ENCODE results near the gene SFXN4.
A peak's percentile ranks its signal among the peaks of the same experiment; 100 is the strongest.
"Not testable (repeated sequence)": the region's sequence is repeated elsewhere in the genome, so short reads cannot be mapped to it uniquely, and the experiment has no call there.

SFXN4 gene

DNA sequence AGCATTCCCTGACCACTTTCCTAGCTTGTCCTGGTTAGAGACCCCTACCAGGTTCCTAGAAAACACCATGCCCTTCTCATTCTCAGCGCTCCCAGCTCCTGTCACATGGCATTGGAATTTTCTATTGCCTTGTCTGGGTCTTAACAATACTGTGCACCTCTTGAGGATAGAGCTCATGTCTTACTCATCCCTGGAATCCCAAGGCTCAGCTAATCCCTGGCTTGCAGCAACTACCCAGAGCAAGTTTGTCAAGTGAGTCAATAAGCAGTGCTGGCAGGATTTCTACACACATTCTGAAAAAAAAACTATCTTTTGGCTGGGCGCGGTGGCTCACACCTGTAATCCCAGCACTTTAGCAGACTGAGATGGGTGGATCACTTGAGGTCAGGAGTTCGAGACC lies 24.8 kb upstream of the SFXN4 start:
- Histone ChIP-seq H3K4me1 (ENCODE audit: insufficient read depth, low read length, poor library complexity, severe bottlenecking) (peaks cover 39% of the 10 kb centered on the region), H3K4me3 (ENCODE audit: low read length, poor library complexity, severe bottlenecking) (peak overlapping the region; percentile 41), H3F3A (ENCODE audit: low read depth) (no peaks in the 10 kb centered on the region), H3K36me3 (ENCODE audit: insufficient read depth, low read length) (no peaks in the 10 kb centered on the region), H3K9ac (ENCODE audit: low read depth, low read length, poor library complexity, severe bottlenecking) (peak overlapping the region; percentile 54), H2AFZ (ENCODE audit: low read length) (no peak overlapping the region), H3K79me2 (ENCODE audit: insufficient read depth, low read length) (no peaks in the 10 kb centered on the region), H3K4me2 (ENCODE audit: low read depth, low read length, poor library complexity, severe bottlenecking) (peak overlapping the region; percentile 67), H4K20me1 (ENCODE audit: insufficient read depth, low read length, poor library complexity, severe bottlenecking) (no peaks in the 10 kb centered on the region), H3K9me3 (ENCODE audit: insufficient read depth, low read depth, low read length) (no peaks in the 10 kb centered on the region), H3K27me3 (ENCODE audit: insufficient read depth, low read length, poor library complexity, severe bottlenecking) (no peaks in the 10 kb centered on the region), H3K9me2 (replicated peaks; ENCODE audit: low read depth, low read length) (no peaks in the 10 kb centered on the region)
- no peak for TF ChIP-seq EZH2phosphoT487 (IDR thresholded peaks at IDR 0.05; ENCODE audit: borderline replicate concordance)
- TF ChIP-seq, protein P1, sequence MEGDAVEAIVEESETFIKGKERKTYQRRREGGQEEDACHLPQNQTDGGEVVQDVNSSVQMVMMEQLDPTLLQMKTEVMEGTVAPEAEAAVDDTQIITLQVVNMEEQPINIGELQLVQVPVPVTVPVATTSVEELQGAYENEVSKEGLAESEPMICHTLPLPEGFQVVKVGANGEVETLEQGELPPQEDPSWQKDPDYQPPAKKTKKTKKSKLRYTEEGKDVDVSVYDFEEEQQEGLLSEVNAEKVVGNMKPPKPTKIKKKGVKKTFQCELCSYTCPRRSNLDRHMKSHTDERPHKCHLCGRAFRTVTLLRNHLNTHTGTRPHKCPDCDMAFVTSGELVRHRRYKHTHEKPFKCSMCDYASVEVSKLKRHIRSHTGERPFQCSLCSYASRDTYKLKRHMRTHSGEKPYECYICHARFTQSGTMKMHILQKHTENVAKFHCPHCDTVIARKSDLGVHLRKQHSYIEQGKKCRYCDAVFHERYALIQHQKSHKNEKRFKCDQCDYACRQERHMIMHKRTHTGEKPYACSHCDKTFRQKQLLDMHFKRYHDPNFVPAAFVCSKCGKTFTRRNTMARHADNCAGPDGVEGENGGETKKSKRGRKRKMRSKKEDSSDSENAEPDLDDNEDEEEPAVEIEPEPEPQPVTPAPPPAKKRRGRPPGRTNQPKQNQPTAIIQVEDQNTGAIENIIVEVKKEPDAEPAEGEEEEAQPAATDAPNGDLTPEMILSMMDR (conservative IDR thresholded peaks at IDR 0.05; ENCODE audit: low read length): no peak

DNA sequence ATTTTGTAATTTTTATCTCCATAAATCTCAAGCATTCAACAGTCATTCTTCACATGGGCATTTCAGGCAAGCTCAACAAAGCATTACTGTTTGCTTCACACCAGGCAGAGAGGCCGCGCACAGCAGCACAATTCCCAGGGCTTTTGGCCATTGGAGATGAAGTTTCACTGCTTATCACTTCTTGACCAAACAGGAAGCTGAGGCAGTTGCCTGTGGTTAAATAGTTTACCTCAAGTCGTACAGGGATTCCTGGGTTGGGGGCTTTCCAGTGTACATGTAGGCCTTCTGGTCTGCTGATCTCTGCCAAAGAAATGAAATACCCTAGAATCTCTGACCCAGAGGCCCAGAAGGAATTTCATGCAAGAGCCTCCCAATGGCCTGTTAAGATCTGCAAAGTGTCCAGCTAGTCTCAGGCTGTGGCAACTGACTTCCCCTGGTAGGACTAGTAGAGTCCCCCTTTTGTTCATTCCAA lies 24.3 kb upstream of the SFXN4 start:
- no peaks in the 10 kb centered on the region for H4K20me1 ChIP-seq (ENCODE audit: insufficient read depth, low read length, poor library complexity, severe bottlenecking)
- H2AFZ ChIP-seq (ENCODE audit: low read length): no peak overlapping the region

DNA sequence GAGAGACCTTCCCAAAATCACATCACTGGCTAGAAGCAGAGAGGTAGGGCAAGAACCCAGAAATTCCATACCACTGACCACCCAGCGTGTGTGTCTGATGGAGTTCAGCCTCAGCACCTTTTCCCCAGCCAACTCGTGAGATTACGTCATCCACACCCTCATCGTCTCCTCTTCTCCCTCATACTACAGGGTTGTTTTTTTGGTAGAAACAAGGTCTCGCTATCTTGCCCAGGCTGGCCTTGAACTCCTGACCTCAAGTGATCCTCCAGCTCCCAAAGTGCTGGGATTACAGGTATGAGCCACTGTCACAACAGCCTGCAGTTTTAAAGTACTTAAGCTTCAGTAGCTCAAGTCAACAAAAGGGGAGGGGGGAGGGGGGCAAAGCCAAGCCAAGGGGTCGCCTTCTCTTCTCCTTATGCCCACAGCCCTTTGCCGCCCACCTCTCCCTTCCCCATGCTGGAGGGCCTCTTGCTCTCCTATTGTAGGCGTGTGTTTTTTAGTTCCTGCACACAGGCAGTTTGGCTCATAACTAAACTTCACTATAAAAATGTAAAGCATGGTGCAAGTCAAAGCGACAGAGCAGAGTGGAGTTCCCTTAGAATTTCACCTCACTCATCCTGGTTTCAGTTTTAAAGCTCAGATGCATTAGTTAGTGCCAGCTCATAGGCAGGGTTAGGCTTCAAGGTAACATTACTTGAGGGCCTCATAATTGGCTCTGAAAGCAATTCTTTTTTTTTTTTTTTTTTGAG lies 18.3 kb upstream of the SFXN4 start:
- H4K20me1 ChIP-seq (ENCODE audit: insufficient read depth, low read length, poor library complexity, severe bottlenecking): no peaks in the 10 kb centered on the region
- no peak for TF ChIP-seq EZH2phosphoT487 (IDR thresholded peaks at IDR 0.05; ENCODE audit: borderline replicate concordance)
- TF ChIP-seq, protein P1 (conservative IDR thresholded peaks at IDR 0.05; ENCODE audit: low read length): no peak

More for the DNA sequence above, 24.3 kb upstream of the SFXN4 start:
- no peaks in the 10 kb centered on the region for H3K9me3 ChIP-seq (ENCODE audit: insufficient read depth, low read depth, low read length)
- peak overlapping the region; percentile 41 for H3K4me3 ChIP-seq (ENCODE audit: low read length, poor library complexity, severe bottlenecking)
- peak overlapping the region; percentile 54 for H3K9ac ChIP-seq (ENCODE audit: low read depth, low read length, poor library complexity, severe bottlenecking)
- no peaks in the 10 kb centered on the region for H3K36me3 ChIP-seq (ENCODE audit: insufficient read depth, low read length)
- no peaks in the 10 kb centered on the region for H3K9me2 ChIP-seq (replicated peaks; ENCODE audit: low read depth, low read length)
- H3K79me2 ChIP-seq (ENCODE audit: insufficient read depth, low read length): no peaks in the 10 kb centered on the region
- no peaks in the 10 kb centered on the region for H3K27me3 ChIP-seq (ENCODE audit: insufficient read depth, low read length, poor library complexity, severe bottlenecking)
- no peaks in the 10 kb centered on the region for H3F3A ChIP-seq (ENCODE audit: low read depth)
- peaks cover 39% of the 10 kb centered on the region for H3K4me1 ChIP-seq (ENCODE audit: insufficient read depth, low read length, poor library complexity, severe bottlenecking)
- TF ChIP-seq EZH2phosphoT487 (IDR thresholded peaks at IDR 0.05; ENCODE audit: borderline replicate concordance): no peak
- TF ChIP-seq, protein P1 (conservative IDR thresholded peaks at IDR 0.05; ENCODE audit: low read length): no peak
- peak overlapping the region; percentile 67 for H3K4me2 ChIP-seq (ENCODE audit: low read depth, low read length, poor library complexity, severe bottlenecking)

GRCh38 chr10:119180850-119181400 lies 15.4 kb upstream of the SFXN4 start:
- not testable (repeated sequence) for H3K36me3 ChIP-seq (ENCODE audit: insufficient read depth, low read length); H3K9me2 ChIP-seq (replicated peaks; ENCODE audit: low read depth, low read length); H3K4me2 ChIP-seq (ENCODE audit: low read depth, low read length, poor library complexity, severe bottlenecking)

More for the DNA sequence above, 18.3 kb upstream of the SFXN4 start:
- Histone ChIP-seq H3K9me3 (ENCODE audit: insufficient read depth, low read depth, low read length) (no peaks in the 10 kb centered on the region), H3K4me1 (ENCODE audit: insufficient read depth, low read length, poor library complexity, severe bottlenecking) (peaks cover 22% of the 10 kb centered on the region), H3F3A (ENCODE audit: low read depth) (no peaks in the 10 kb centered on the region), H3K4me3 (ENCODE audit: low read length, poor library complexity, severe bottlenecking) (no peak overlapping the region), H3K79me2 (ENCODE audit: insufficient read depth, low read length) (0 out of 2 replicates have a peak, but pooled peaks cover 2% of the 10 kb centered on the region), H3K9ac (ENCODE audit: low read depth, low read length, poor library complexity, severe bottlenecking) (no peak overlapping the region), H3K9me2 (replicated peaks; ENCODE audit: low read depth, low read length) (no peaks in the 10 kb centered on the region), H3K27me3 (ENCODE audit: insufficient read depth, low read length, poor library complexity, severe bottlenecking) (no peaks in the 10 kb centered on the region), H2AFZ (ENCODE audit: low read length) (no peak overlapping the region), H3K4me2 (ENCODE audit: low read depth, low read length, poor library complexity, severe bottlenecking) (no peak overlapping the region), H3K36me3 (ENCODE audit: insufficient read depth, low read length) (no peaks in the 10 kb centered on the region)

More at GRCh38 chr10:119180850-119181400, 15.4 kb upstream of the SFXN4 start:
- H3K9ac ChIP-seq (ENCODE audit: low read depth, low read length, poor library complexity, severe bottlenecking); H3K27me3 ChIP-seq (ENCODE audit: insufficient read depth, low read length, poor library complexity, severe bottlenecking); H3K9me3 ChIP-seq (ENCODE audit: insufficient read depth, low read depth, low read length); H2AFZ ChIP-seq (ENCODE audit: low read length); H3F3A ChIP-seq (ENCODE audit: low read depth); H3K4me3 ChIP-seq (ENCODE audit: low read length, poor library complexity, severe bottlenecking): not testable (repeated sequence)
- Histone ChIP-seq H3K79me2 (ENCODE audit: insufficient read depth, low read length) (peaks cover 28% of the 10 kb centered on the region), H3K4me1 (ENCODE audit: insufficient read depth, low read length, poor library complexity, severe bottlenecking) (peaks cover 31% of the 10 kb centered on the region), H4K20me1 (ENCODE audit: insufficient read depth, low read length, poor library complexity, severe bottlenecking) (peaks cover 20% of the 10 kb centered on the region)

Measured in Loucy (cell line).